ENCODE results near the gene CFAP46.
"Not testable (repeated sequence)": the region's sequence is repeated elsewhere in the genome, so short reads cannot be mapped to it uniquely, and the experiment has no call there.

The CFAP46 gene

DNA sequence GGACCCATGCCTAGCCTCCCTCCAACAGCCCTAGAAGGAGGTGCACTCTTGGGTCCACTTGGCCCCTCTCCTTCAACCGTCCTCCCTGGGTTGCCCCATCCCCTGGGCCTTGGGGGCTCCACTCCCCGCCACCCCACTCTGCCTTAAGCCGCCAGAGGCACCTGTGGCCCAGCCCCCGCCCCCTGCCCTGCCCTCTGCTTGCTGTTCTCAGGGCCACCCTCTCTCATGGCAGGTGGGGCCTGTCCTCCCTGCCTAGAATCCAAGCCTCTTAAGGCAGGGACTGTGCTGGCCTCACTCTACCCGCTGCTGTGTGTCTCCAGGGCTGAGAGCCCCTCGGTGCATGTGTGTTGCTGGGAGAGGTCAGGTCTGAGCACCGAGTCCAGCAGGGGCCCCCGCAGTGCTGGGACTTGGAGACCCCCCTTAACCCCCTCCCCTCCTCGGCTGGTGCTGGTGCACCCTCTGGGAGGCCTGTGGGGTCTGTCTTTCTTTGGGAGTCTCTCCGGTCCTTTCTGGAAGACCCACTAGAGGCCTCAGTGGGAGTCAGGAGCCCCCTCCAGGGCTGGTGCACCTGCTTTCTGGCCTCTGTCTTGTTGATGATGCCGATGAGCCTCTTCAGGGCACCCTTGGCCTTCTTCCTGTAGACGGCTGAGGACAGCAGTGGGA lies 43.8 kb downstream of the CFAP46 start:
- no peak for DNase-seq

DNA sequence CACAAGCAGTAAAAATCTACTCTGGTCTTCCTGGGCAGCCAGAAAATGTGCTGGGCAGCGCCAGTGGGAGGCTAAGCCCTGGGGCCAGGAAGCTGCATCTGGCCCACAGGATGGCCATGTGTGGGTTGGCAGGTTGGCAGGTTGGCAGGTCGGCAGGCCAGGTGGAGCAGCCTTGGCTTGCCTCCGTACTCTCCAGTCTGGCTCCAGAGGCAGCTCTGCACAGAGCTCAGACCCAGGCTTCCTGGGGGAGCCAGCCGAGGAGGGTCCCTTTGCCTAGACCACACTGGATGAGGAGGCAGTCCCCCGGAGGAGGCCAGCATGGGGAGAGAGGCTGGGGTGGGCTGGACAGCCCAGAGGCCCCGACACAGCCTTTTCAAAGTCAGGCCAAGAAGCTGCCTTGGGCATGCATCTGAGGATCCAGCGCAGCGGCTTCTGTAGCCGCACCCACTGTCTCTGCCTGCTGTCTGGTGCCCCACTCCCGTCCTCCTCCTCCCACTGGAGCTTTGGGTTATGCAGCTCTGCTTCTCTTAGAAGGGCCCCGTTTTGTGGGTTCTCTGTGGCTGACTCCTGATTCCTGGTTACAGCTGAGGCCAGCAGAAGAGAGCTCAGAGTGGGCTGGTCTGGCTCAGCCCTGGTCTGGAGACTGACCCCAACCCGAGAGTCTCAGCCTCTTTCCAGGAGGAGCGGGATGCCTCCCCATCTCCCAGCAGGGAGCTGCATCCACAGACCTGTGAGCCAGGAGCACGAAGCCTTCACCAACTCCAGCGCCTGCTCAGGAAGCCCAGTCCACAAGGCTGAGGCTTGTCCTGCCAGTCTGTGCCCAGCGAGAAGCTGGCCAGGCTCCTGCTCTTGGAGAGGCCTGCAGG lies 44.6 kb downstream of the CFAP46 start:
- no peak for DNase-seq

DNA sequence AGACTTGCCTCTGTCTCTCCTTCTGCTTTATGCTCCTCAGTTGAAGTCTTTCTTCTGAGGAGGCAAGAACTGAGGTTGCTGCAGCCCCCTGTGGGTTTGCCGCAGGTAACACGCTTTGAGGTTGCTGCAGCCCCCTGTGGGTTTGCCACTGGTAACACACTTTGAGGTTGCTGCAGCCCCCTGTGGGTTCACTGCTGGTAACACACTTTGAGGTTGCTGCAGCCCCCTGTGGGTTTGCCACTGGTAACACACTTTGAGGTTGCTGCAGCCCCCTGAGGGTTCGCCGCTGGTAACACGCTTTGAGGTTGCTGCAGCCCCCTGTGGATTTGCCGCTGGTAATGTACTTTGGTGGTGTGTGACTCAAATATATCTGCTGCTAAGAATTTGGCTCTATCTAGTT lies 48.6 kb downstream of the CFAP46 start:
- not testable (repeated sequence) for DNase-seq

DNA sequence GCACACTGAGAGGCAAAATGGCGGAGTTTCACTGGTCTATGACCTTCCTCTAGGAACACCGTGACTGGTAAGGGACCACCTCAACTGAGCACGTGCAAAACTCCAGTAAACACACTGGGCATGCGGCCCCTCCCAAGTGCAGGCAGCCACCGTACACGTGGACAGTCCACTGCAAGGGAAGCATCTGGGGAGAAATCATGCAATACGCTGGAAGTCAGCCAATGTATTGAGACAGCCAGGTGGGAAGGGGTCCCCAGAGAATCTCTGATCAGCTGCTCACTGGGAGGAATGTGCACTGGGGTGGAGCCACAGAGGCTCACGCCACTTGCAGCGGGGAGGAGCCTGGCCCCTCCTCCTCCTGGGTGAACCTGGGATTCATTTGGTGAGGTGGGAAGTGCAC lies 49.3 kb downstream of the CFAP46 start:
- DNase-seq = no peak

DNA sequence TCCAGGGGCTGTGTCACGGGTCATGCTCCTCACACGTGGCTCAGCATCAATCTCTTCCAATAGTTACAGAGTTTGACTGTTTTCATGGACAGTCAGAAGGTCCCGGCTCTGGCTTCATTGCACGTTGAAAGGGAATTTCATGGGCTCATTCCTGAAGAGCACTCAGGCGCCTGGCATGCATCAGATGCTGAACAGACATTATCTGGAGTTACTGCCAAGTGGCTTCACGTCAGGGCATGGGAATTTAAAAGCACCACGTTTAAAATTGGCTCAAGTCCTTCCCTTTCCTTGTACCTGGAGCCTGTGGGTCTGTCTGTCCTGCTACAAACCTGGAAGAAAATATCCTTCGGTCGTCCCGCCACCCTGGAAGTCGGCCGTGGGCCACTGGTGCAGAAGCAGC lies 50.4 kb downstream of the CFAP46 start:
- no peak for DNase-seq

DNA sequence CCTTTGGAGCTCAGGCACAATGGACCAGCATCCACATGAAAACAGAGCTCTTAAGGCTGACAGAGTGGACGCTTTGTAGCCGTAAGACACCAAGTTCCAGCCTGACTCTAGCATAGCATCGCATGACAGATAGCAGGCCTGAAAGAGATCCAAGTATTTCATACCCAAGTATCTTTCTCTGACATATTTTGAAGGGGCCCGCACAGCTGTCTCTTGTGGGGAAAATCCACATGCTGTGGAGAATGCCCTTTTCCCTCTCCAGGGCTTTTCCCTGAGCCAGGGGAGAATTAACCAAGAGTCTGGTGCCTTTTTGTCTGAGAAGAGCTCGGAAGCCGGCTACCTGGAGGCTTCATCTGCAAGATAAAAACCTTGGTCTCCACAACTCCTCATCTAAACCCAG lies 51.0 kb downstream of the CFAP46 start:
- no peak for DNase-seq

DNA sequence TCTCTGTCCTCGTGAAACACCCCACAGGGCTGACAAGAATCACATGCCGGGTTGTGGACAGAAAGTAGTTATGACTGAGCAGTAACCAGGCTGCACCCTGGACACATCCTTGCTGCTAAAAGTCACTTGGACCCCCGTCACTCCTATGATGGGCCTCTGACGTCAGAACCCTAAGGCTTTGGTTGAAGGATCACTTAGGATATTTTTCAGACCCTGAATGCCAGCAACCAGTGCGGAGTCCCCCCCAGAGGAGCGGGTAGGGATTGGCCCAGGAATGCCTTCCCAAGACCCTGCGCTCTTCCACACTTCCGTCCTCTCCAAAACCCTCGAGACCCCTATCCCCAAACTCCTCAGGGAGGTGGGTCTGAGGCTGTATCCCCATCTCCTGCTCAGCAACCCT lies 52.1 kb downstream of the CFAP46 start:
- DNase-seq = no peak

DNA sequence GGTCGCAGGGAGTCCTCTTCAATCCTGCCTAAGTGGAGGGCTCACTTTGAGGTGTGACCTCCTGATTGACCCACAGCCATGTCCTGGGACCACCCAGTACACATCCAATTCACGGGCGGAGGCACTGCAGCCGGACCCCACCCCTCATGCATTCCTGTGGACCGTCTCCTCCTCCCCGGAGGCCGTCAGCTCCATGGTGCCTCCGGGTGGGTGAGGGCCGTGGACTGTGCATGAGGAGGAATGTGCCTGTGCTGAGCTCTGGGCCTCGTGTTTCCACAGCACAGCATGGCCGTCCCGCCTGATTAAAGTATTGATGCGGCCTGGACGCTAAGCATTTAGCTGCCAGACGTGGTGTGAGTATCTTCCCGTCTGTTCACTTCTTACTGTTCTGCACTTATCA lies 52.8 kb downstream of the CFAP46 start:
- no peak for DNase-seq

DNA sequence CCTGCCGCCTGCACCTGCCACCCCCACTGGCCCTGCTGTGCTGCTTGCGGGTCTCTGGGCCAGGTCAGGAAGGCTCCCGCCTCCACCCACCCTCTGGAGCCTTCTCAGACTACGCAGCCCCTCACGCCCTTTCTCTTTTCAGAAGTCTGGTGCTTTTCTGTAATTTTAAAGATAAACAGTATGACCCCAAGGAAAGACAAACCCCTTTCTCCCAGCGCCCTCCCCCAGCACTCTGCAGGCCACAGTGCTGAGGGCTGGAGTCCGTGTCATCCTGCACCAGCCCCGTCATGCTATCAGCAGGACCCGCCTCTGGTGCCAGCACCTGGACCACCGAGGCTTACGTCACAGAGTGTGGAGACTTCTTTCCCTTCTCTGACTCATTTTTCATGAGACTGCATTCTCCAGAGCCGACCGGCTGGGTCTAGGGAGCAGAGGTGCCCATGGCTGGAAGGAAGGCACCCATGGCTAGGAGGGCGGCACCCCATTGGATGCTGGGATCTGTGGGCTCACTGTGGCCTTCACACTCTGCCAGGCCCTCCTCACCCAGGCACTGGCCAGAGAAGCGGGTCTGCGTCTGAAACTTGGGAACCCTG lies 53.4 kb downstream of the CFAP46 start:
- no peak for DNase-seq

DNA sequence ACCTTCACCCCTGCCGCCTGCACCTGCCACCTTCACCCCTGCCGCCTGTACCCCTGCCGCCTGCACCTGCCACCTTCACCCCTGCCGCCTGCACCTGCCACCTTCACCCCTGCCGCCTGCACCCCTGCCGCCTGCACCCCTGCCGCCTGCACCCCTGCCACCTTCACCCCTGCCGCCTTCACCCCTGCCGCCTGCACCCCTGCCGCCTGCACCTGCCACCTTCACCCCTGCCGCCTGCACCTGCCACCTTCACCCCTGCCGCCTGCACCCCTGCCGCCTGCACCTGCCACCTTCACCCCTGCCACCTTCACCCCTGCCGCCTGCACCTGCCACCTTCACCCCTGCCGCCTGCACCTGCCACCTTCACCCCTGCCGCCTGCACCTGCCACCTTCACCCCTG lies 53.9 kb downstream of the CFAP46 start:
- not testable (repeated sequence) for DNase-seq

DNA sequence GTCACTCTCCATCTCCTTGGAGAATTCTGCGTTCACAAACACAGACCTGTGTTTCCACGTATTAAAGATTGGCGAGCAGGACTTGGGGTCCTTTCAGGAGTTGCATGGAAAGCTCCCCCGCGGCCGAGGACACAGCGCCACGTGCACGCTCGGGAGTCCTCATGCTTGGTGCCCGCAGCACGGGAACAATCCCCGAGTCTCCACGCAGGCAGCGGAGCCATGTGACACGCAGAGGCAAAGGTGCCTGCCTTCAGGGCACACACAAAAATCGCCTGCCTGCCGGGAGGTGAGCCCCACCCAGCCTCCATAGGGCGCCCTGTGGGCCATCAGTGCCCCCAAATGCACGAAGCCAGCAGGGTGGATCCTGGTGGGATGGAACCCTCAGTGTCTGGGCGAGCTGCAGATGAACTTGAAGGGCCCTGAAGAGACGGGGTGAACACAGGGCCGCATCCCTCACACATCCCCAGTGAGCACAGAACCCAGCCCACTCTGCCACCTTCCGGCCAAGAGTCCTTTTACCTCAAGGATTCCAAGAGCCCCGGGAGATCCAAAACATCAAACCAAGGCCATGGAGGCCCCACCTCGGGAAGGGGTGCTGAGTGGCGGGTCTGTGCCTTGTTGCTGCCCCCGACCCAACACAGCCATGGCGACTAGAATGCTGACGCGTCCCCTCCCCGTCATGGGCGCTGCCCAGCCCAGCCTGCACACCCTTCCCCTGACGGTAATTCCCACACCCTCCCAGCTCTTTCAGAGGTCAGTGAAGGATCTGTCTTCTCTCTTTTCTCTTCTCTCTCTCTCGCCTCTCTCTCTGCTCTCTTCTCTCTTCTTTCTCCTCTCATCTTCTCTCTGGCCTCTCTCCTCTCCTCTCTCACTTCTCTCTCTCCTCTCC lies 55.9 kb downstream of the CFAP46 start:
- no peak for DNase-seq

DNA sequence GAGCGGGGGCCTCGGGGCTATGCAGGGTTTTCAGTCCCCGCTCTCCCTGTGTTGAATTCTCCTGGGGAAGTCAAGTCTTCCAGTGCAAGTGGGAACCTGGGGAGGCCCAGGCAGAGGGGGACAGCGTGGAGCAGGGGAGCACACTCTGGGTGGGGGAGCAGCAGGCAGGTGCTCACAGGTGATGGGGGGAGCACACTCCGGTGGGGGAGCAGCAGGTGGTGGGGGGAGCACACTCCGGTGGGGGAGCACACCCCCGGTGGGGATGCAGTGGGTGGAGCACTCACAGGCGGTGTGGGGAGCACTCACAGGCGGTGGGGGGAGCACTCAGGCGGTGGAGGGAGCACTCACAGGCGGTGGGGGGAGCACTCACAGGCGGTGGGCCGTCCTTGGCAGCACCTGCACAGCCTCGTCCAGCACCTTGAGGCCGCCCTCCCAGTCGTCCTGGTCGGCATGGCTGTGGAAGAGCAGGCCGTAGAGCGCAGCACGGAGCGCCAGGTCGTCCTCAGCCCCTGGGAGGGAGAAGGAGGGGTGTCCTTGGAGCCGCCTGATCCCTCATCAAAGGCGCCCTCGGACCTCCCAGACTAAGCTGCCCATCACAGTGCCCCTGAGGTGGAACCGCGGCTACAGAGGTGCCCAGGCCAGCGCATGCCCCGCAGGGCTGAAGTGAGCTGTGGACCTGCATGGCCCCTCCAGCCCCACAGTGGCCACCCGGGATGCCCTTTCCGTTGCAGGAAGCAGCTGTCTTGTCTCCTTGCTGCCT lies 56.7 kb downstream of the CFAP46 start:
- no peak for DNase-seq

DNA sequence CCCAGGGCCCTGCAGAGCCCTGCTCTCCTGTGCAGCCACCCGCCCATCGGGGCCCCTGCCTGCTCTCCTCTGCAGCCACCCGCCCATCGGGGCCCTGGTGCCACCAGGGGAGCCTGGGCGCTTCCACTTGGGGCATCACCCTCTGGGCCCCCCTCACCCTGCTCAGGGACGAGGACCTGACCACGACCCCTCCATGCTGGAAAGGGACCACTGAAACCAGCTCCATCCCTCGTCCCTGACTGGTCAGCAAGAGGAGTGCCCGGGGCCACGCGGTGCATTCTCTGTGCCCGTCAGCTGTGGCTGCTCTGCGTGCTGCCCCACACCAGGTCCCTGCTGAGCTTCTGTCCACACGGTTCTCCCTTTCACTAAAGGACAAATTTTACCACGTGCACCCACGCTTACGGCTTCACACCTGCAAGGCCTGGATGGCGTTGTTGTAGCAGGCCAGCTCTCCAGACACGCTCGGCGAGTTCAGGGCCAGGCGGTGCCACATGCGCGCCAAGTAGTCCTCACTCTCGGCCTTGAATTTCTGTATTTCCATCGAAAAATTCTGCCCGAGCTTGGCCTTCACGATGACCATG lies 57.6 kb downstream of the CFAP46 start:
- no peak for DNase-seq

DNA sequence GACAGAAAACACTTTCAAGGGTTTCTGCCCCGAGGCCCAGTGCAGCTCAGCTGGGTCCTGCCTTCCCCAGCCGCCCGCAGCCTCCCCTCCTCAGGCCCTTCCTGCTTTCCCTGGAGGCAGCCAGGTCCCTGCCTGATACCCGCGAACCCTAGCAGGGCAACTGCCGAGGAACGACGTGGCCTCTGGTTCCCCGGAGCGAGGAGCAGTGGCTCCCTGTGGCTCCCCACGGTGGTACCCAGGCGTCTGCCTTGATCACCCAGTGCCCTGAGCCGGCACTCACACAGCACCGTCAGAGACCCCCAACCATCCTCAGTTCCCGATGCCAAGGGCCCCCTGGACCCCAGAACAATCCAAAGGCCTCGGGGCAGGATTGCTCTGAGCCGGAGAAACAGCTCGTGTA lies 58.3 kb downstream of the CFAP46 start:
- no peak for DNase-seq

DNA sequence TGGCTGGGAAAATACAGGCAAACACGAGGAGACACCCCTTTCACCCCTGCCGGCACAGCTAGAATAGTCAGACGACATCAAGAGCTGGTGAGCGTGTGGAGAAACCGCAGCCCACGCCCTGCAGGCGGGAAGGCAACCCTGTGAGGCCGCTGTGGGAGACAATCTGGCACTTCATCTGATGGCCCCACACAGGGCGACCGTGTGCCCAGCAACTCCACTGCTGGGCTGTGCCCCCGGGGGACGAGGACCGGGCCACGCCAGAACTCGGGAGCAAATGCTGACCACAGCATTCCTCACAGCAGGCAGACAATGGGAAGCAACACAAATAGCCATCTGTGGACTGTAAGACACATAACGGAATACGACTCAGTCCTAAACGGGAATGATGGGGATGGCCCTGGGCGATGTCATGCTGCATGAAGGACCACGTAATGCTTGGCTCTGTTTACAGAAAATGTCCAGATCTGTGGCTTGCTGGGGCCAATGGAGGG lies 58.9 kb downstream of the CFAP46 start:
- no peak for DNase-seq

DNA sequence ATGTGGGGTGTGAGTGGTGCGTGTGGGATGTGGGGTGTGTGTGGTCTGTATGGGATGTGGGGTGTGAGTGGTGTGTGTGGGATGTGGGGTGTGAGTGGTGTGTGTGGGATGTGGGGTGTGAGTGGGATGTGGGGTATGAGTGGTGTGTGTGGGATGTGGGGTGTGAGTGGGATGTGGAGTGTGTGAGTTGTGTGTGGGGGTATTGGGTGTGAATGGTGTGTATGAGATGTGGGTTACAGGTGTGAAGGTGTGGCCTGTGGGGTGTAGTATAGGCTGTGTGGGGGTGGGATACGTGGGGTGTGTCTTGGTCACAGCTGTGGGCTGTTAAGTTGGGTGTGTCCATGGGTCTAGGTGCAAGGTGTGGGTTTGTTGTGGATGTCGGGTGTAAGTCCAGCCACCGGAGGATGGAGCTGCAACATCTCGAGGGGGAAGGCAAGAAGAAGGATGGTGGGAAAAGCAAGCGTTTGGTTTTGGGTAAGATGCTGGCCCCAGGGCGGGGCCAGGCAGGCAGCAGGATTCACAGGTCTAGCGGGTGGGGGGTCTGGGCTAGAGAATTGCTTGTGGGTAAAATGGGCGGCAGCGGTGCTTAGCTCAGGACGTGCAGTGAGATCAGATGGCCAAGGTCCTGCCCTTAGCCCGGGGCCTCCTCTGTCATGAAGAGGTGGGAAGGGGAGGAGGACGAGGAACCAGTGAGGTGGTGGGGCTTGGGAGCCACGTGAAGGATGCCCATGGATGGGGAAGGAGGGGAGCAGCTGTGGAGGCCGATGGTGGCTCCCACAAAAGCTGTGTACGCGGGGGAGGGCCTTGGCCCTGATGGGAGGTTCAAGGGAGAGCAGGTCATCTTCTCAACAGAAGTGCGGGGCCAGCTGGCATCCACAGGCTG lies 60.1 kb downstream of the CFAP46 start:
- DNase-seq = no peak

DNA sequence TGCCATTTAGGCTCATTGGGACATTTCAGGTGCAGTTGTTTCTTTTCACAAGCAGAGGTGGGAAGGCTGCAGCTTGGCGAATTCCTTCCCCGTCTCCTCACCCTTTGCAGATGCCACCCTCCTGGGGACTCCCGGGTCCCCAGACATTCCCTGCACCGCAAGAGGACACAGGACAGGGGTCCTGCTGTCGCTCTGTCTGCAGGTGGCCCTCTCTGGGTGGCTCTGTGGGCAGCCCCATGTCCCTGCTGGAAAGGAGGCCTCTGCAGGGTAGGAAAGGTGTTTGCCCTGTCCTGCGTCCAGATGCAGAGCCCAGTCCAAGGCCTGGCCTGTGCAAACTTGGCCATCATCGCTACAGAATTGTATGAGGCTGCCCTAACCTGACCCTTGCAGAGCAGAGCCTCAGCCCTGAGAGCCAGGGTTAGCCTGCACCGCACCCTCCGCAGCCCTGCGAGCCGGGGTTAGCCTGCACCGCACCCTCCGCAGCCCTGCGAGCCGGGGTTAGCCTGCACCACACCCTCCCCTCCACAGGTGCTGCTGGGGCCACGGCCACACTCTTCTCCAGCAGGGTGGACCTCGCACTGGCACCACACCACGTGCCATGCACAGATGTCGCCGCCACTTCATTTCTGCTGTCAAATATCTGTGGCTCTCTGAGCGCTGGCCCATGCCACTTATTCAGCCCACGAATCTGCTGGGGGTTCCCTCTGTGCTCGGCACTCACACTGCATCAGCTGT lies 61.0 kb downstream of the CFAP46 start:
- DNase-seq = no peak

DNA sequence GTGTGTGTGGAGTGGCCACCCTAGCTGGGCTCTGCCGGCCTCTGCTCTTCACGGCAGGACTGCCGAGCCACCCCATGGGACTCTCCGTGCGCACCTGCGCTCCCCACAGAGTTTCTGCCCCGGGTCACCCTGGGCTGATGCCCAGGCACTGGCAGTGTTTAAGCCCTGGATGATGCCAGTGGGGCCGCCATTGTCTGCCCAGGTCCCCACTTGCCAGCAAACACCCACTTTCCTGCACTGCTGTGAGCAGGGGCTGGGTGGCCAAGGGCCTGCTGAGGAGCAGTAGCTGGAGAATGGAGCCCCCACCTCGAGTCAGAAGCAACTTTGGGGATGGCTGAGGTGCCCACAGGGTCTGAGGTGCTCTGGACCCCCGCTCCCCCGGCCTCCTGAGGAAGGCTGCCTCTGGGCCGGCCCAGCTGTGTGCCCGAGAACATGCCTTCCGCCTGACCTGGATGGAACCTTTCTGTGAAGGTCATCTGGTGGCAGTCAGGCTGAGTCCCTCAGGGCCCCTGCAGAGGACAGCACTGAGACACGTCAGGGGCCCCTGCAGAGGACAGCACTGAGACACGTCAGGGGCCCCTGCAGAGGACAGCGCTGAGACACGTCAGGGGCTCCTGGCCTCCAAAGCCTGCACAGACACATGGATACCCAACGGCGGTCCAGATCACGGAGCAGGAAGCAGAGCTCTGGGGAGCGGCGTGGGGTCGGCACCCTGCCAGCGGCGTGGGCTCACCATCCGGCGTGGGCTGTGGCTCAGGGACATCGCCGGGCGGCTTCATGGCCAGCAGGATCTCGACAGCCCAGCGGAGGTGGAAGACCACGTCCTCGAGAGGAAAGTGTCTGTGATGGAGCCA lies 62.0 kb downstream of the CFAP46 start:
- no peak for DNase-seq

Measured in NCI-H187 treated with DMSO at 0.1 percent for 48 hours (cell line).